Fibroblast of skin of left quadriceps (primary cell): Measurements from ENCODE around the gene STXBP6.

Source experiments
- DNase-seq, 2 experiments: peaks; one replicate each; pipeline ENCODE4 v3.0.0-alpha.2; 2013; ENCODE audit warnings: low read depth in 2 of 2

Gene STXBP6

GRCh38 chr14:25052385-25052784, 2.4 kb upstream of the STXBP6 start:
- DNase-seq = no peak

DNA sequence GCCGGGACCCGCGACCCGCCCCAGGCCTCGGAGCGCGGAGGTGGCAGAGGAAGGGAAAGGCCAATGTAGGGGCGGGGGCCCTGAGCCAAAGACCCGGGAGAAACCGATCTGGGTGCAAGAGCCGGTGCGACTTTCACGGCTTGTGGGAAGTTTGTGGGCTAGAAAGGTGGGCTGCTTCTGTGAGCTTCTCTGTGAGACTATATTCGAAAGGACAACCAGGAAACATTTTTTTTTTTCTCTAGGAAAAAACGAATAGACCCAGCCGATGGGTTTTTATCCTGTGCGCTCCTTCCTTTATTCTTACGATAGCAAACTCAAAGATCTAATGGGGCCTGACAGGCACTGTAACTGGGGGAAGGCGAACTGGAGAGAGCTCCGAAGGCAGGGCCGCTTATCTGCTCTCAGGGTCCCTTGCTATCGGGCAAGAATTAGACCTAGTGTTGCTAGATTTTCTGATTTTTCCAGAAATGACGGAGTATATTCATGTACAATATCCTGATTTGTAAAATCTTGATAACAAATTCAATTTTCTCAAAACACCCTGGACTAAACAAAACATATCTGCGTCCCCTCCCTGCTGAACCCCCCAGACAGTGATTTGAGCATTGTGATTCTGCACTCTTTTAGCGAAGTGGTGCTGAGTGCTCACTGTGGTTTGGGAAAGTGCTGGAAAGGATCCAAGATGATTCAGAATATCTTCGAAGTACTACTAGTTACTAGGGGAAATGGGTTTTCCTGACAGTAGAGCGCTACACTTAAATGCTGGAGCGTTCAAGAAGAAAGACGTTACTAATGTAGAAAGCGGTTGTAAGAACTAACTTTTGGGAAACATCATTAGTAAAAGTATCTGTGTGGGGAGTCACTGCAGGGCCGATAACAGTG, 563 bp upstream of the STXBP6 start:
- peak; percentile 51 to 58 for DNase-seq

- DNase-seq = no peak
Measured at GRCh38 chr14:25049093-25049567, 817 bp downstream of the STXBP6 start.

- DNase-seq = peak; percentile 53 to 57
Measured at GRCh38 chr14:25048170-25049016, 1.6 kb downstream of the STXBP6 start.

DNA sequence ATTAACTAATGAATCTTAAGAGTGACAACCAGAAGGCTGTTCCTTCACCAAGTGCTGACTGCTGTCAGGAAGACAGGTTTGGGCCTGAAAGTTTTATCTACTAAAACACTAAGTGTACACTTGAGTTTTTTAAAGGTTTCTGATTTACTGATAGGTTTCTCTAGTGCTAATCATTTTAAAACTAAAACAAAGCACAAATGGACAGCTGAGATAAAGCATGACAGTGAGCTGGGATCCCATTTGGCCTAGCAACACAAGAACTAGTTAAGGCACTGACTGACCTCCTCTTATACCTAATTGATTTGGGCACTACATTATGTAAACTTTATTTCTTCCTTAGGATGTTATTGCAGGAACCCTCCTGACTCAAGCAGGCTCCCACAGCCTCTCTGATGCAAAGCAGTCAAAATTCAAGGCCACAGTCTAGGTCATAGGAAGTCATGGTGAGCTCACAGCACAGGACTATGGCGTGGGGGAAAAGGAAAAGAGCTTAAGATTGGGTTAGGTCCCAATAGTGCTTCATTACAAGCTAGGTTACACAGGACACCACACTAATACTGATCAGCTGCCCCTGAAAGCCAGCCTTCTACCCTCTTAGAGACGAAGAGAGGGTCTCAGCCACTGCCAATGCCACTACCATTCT, 3.5 kb downstream of the STXBP6 start:
- DNase-seq = no peak

GRCh38 chr14:25044106-25044698, 5.7 kb downstream of the STXBP6 start:
- no peak for DNase-seq

GRCh38 chr14:25042362-25043299, 7.3 kb downstream of the STXBP6 start:
- DNase-seq = peak; percentile 36 to 42

DNA sequence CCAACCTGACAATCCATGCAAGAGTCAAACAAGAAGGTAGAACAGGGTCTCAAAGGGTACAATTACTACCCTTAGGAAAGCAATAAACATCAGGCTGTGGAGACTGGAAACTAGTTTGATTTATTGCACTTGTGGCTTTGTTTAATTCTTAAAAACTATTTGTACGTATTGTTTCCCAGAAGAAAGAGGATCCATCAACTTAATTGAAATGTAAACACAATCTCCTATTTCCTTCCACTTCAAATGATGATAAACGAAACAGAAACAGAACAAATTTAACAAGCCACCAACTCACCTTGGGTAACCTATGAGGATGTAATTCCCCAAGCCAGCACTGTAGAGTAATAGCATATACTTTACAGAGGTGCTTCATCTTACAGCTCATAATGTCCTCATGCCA, 8.0 kb downstream of the STXBP6 start:
- DNase-seq = no peak

DNA sequence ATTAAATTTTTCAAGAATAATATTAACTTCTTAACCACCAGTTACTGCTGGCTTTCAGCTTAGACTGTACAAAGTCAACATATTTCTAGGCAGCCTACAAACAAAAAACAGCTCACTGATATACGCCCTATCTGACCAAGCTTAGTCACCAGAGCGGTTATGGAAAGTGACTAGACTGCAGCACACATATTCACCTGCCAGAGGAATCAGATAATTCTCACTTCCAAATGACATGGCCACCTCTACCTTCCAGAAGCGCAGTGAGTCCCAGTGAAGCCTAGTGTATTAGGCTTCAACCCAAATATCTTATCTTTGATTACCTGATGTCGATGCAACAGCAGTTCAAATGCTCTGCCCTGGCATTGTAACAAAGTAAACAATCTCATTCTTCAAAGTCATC, 8.5 kb downstream of the STXBP6 start:
- DNase-seq = no peak

- no peak for DNase-seq
Measured at GRCh38 chr14:25039933-25040332, 10.0 kb downstream of the STXBP6 start.

DNA sequence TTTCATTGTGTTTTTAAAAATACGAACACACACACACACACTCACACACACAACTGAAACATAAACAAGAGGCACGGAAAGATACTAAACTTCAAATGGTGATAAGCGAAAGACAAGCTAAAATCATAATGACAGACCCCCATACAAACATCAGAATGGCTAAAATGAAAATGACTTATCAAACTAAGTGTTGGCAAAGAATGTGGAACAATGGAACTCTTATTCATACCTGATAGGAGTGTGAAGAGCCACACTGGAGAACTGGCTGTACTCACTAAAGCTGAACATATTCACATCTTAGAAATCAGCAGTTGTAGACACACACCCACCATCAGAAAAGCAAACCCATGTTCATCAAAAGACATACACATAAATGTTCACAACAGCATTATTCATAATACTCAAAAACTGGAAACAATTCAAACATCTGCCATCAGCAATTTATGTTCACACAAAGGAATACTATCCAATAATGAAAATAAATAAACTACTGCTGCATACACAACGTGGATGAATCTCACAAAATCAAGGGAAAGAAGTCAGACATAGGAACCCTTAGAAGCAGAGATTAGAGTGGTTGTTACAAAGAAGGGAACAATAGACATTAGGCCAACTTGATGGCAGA, 11.8 kb downstream of the STXBP6 start:
- DNase-seq = no peak

- DNase-seq = no peak
Measured at GRCh38 chr14:25037032-25037431, 12.9 kb downstream of the STXBP6 start.

- no peak for DNase-seq
Measured at GRCh38 chr14:25034803-25035681, 14.9 kb downstream of the STXBP6 start.

DNA sequence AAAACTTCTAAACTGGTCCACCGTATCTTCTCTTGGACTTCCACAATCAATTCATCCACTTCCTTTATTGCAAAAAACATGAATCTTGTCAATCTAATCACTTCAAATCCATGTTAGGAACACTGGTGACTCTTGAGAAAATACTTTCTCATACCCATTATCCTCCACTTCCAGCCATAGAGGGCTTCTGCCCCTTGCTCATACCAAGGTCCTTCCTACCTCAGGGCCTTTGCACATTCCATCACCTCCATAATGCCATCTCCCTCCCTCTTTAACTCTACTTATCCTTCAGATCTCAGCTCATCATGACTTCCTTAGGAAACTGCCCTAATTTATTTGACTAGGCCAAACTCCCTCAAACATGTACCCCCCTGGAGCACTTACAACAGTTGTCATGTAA, 16.6 kb downstream of the STXBP6 start:
- DNase-seq = no peak

DNA sequence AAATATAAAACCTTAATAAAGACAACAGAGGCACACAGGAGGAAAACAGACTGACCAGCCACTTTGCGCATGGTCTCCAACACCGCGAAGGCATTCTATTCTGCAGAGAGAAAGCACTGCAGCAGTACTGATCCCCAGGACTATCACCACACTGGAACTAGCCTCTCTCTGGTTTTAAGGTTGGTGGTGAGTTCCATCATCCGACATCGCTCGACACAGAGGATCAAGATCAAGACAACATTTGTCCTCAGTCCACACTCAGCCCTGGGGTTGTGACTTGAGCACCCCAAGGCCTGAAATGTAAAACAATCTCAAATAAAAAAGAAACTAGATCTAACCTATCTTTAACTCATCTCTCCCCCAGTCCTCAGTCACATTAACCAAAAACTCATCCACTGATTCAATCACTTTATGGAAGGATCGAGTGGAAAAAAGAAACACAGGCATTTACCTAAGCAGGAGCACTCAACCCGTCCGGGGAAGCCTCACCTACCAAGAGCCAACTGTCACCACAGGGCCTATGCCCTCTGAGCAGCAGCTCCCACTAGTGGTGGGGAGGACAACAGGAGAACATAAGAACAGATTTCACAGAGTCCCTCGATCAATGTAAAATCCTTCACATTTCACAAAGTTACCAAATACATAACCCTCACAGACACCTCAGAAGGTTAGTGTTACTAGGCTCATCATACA, 17.7 kb downstream of the STXBP6 start:
- DNase-seq = no peak

- DNase-seq = no peak
Measured at GRCh38 chr14:25026476-25027137, 23.3 kb downstream of the STXBP6 start.

DNA sequence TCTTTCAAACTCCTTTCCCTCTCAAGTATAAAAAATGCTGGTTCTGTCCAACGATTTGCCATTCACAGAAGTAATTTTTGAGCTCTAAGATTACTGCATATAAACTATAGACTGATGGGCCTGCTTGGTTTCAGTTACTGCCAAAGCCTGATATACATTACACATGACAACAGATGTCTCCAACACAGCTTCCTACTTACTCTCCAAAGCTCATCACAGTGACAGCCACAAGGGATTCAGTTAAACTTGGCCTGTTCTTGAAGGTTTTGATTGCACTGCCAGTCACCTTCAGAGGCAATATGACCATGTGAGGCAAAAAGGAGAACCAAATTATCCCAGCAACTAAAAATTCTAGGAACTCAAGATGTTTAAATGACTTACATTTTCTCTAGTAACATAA, 30.1 kb downstream of the STXBP6 start:
- DNase-seq = no peak

DNA sequence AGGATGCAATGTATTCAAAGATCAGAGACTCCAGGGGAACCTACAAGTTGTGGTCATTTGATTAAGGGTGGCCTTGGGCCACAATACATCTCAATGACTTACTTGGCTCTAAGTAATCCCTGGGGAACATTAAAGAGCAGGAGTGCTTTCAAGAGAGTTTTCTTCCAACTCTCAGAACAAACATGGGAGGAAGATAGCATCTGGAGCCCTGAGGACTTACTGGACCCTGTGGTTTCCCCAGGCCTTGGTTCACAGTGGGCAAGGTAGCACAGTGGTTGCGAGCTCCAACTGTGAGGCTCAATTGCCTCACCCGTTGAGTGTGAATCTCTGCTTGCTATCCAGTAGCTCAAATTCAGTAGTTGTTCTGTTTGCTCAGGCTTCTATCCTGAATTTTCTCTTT, 32.4 kb downstream of the STXBP6 start:
- DNase-seq = no peak
